ENCODE measurements around the gene AP3D1.
A peak's percentile ranks its signal among the peaks of the same experiment; 100 is the strongest.
"Not testable (repeated sequence)": the region's sequence is repeated elsewhere in the genome, so short reads cannot be mapped to it uniquely, and the experiment has no call there.

Gene AP3D1

DNA sequence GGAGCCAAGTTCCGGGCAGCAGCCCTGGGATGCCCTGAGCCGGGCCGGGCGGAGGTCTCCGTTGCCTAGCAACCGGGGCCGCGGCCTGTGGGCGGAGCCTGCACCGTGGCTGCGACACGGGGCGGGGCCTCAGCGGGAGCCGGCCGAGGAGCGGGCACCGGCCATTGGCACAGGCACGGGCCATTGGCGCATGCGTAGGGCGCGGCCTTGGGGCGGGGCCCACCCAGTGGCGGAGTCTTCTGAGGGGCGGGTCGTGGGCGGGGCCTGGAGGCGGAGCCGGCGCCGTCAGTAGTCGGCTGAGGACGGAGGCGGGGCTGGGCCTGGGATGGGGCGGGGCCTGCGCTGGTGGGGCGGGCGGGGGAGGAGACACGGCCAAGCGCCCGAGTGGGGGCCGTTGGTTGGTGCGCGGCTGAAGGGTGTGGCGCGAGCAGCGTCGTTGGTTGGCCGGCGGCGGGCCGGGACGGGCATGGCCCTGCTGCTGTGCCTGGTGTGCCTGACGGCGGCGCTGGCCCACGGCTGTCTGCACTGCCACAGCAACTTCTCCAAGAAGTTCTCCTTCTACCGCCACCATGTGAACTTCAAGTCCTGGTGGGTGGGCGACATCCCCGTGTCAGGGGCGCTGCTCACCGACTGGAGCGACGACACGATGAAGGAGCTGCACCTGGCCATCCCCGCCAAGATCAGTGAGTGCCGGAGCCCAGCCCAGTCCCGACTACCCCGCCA, 54.7 kb downstream of the AP3D1 start, which contains the start of gene IZUMO4:
Gene IZUMO4, plus strand, starts transcription at position 436 of the 723 bp plus-strand sequence. Its CDS starts 31 bp downstream, at position 467.
- peak; percentile 98 to 100 (median 100) for DNase-seq
- intact Hi-C loops (cut with DNase I): loop anchor here (5.0 kb wide), 1 partner anchor 51 kb away; no protein-coding TSS in a partner anchor

DNA sequence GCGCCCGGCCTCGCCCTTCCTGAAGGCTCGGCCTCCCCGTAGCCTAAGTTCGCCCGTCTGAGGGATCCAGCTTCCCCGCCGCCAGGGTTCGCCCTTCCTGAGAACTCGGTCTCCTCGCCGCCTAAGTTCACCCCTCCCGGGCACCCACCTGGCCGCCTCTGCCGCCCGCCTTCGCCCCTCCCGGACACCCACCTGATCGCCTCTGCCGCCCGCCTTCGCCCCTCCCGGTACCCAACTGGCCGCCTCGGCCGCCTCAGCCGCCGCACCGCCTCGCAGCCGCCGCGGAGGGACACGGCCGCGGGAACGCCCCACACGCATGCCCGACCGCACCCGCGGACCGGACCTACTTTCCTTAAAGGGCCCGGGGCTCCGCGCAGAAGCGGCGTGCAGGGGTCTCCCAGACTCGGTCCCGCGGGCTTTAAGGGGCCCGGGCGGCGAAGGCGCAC, 55.3 kb downstream of the AP3D1 start, which contains the start of gene MOB3A:
Gene MOB3A, minus strand, starts transcription at position 293 of the 446 bp plus-strand sequence. CDS start 17,766 bp downstream, outside the sequence.
- DNase-seq: peak in 6 of 10 donors; percentile 71 to 95 (median 82)
- intact Hi-C loops (cut with DNase I): loop anchor here (5.0 kb wide), 1 partner anchor 51 kb away; no protein-coding TSS in a partner anchor

GRCh38 chr19:2091926-2092525, 59.3 kb downstream of the AP3D1 start:
- DNase-seq; intact Hi-C loops (cut with DNase I): not testable (repeated sequence)

DNA sequence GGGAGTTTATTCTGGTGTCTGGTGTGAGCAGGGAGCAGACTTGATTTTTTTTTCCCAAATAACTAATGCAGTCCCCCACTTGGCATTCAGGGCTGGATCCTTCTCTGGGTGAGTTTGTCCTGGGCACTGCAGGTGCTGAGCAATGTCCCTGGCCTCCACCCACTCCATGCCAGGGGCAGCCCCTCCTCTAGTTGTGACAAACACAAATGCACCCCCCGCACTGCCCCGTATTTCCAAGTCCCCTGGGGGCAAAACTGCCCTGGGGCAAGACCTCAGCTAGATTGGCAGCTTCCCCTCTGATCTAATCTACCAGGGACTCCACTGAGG, 61.7 kb downstream of the AP3D1 start:
- no peak for DNase-seq
- intact Hi-C loops (cut with DNase I): no loop called here

GRCh38 chr19:2089001-2089711, 62.2 kb downstream of the AP3D1 start:
- intact Hi-C loops (cut with DNase I): no loop called here
- DNase-seq: no peak

- intact Hi-C loops (cut with DNase I): no loop called here
- DNase-seq: peak in 1 of 10 donors; percentile 62
Observed at GRCh38 chr19:2087621-2088100, 63.7 kb downstream of the AP3D1 start.

DNA sequence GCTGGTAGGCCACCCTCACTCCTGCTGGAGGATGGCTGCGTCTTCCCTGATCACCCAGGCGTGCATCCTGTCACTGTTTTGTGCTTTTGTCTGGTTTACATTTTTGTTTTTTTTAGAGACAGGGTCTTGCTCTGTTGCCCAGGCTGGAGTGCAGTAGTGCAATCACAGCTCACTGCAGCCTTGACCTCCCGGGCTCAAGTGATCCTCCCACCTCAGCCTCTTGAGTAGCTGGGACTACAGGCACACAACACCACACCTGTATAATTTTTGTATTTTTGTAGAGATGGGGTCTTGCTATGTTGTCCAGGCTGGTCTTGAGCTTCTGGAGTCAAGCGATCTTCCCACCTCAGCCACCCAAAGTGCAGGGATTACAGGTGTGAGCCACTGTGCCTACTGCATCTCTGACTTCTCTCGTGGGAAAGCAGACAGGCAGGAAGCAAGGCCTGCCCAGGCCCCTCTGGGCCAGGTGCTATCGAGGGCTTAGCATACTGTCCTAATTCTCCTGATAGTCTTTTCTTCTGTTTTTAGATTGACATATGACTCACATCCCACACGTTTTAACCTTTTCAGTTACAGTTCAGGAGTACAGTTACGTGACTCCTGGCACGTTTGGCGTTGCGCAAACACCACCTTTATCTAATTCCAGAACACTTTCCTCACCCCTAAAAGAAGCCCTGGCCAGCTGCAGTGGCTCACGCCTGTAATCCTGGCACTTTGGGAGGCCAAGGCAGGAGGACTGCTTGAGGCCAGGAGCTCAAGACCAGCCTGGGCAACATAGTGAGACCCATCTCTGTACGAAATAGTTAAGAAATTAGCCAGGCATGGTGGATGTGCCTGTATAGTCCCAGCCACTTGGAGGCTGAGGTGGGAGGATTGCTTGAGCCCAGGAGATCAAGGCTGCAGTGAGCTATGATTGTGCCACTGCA, 64.4 kb downstream of the AP3D1 start:
- DNase-seq; intact Hi-C loops (cut with DNase I): not testable (repeated sequence)

DNA sequence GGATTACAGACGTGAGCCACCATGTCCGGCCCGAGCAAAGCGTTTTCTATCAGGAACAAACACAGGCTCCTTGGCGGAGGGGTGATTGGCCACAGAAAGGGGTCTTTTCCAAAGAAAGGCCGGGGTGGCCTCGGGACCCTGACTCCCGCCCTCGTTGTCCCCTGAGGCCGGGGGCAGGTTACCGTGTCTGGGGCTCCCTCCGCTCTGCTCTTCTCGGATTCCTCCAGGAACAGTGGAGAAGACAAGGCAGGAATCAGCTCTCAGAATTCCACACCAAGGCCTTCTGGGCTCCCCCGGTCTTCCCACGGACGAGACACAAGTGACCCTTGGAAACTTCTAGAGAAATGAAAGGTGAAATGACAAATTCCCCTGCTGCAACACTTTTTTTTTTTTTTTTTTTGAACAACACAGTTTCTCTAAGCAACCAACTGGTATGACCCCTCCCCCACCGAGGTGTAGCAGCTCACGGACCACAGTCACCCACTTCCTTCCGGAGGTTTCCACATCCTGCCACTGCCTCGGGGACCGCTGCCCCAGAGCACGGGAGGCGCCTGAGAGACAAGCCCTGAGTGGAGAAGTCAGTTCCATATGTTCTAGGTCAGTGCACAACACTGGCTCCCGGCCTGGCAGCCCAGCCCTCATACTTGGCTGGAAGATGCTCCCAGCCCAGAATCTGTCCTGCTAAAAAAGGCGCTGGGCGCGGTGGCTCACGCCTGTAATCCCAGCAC, 66.2 kb downstream of the AP3D1 start:
- peak in 2 of 10 donors; percentile 37 to 69 for DNase-seq
- intact Hi-C loops (cut with DNase I): no loop called here

GRCh38 chr19:2083174-2083854, 68.1 kb downstream of the AP3D1 start:
- intact Hi-C loops (cut with DNase I): no loop called here
- DNase-seq: peak in 1 of 10 donors; percentile 61

- peak in 1 of 10 donors; percentile 76 for DNase-seq
- intact Hi-C loops (cut with DNase I): no loop called here
Observed at GRCh38 chr19:2081873-2082810, 69.2 kb downstream of the AP3D1 start.

GRCh38 chr19:2080336-2080988, 70.9 kb downstream of the AP3D1 start:
- intact Hi-C loops (cut with DNase I): no loop called here
- DNase-seq: peak in 1 of 10 donors; percentile 59

DNA sequence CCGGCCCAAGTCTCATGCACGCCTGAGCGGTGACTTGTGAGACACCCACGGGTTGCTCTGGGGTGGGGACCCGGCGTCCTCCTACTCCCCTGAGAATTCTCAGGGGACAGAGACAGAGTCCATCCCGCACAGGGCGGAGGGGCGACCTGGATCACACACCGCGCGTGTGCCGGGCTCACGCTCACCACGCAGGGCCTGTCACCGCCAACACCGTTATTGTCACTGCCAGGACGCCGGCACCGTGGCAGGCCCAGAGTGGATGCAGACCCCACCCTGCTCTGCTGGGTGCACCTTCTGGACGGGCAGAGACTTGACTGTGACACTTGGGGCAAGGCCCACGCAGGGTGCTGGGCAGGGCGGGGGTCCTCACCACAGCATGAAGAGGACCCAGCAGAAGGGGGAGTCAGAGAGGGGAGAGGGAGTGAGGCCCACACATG, 71.5 kb downstream of the AP3D1 start:
- intact Hi-C loops (cut with DNase I): no loop called here

DNA sequence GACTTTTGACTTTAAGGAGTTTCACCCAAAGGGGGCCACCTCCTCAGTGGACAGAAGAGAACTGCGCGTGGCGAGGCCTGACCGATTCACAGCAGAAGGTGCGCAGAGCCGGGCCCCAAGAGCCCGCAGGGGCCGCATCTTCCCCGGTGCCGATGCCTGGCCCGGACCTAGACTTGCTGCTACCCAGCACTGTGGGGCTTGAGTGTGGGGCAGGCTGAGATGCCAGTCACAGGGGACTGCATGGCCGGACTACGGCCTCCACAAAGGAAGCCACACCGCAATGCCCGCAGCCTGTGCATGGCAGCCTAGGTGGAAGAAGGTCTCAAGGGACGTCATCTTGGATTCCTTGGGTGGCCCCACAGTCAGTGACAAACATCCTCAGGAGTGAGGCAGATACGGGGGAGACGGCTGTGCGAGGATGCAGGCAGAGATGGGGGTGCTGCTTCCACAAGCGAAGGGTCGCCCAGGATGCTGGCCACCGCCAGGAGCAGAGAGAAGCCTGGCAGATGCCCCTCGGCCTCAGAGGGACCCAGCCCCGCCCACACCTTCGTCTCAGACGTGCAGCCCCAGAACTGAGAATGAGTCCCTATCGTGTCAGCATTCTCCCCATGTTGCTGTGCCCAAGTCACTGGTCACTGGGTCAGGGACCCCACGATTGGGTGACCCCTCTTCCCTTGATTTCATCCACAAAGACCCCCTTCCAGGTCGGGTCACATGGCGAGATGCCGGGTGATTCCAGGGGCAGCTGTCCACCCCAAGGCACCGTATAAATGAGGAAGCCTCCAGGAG, 72.1 kb downstream of the AP3D1 start:
- intact Hi-C loops (cut with DNase I): no loop called here
- DNase-seq: peak in 1 of 10 donors; percentile 79

More for the DNA sequence above, 71.5 kb downstream of the AP3D1 start:
- DNase-seq: peak in 1 of 10 donors; percentile 78

GRCh38 chr19:2077833-2078619, 73.3 kb downstream of the AP3D1 start:
- intact Hi-C loops (cut with DNase I): no loop called here
- DNase-seq: peak in 2 of 10 donors; percentile 63 to 69

DNA sequence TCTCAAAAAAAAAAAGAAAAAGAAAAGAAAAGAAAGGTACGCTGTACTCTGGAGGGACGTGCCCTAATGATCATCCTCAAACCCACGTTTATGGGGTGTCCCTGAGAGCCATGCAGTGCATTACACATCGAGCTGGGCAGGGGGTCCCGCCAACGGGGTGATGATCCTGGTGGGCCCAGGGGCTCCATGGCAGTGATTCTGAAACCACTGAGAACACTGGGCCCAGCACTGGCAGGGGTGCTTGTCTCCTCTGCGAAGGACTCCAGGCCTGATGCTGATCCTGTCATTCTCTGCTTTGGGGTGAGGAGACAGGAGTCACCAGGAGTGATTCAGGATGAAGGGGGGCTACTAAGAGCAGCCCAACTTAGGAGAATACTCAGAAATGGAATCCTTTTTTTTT, 74.0 kb downstream of the AP3D1 start:
- no peak for DNase-seq
- intact Hi-C loops (cut with DNase I): no loop called here

All from posterior cingulate gyrus (tissue), 11 donors.